Measurements from ENCODE around the gene TNNT3.

Gene TNNT3

GRCh38 chr11:1933416-1934334 lies 14.2 kb downstream of the TNNT3 start:
- no peak for TF ChIP-seq CTCF (IDR thresholded peaks at IDR 0.05; ENCODE audit: insufficient read depth, low read length, missing control alignments)
- ChIA-PET POLR2A (no interaction called here), CTCF (interaction anchor here (1.3 kb wide), 1 partner anchor 52 kb away, joined by 7 read pairs; no protein-coding TSS in a partner anchor)
- DNase-seq (ENCODE audit: low read depth, low spot score): no peak
- H3K4me3 ChIP-seq (ENCODE audit: low read depth, low read length): no peak overlapping the region

GRCh38 chr11:1934335-1935155 lies 15.0 kb downstream of the TNNT3 start:
- no peak overlapping the region for H3K4me3 ChIP-seq (ENCODE audit: low read depth, low read length)
- DNase-seq (ENCODE audit: low read depth, low spot score): no peak
- no peak for TF ChIP-seq CTCF (IDR thresholded peaks at IDR 0.05; ENCODE audit: insufficient read depth, low read length, missing control alignments)
- ChIA-PET POLR2A (no interaction called here), CTCF (interaction anchor here (1.3 kb wide), 1 partner anchor 52 kb away, joined by 7 read pairs; no protein-coding TSS in a partner anchor)

- POLR2A ChIA-PET: no interaction called here
- no peak overlapping the region for H3K4me3 ChIP-seq (ENCODE audit: low read depth, low read length)
- no peak for DNase-seq (ENCODE audit: low read depth, low spot score)
- CTCF ChIA-PET: no interaction called here
- no peak for TF ChIP-seq CTCF (IDR thresholded peaks at IDR 0.05; ENCODE audit: insufficient read depth, low read length, missing control alignments)
These were observed 15.9 kb downstream of the TNNT3 start for GRCh38 chr11:1935156-1936071.

GRCh38 chr11:1936072-1936780 lies 16.7 kb downstream of the TNNT3 start:
- no peak for DNase-seq (ENCODE audit: low read depth, low spot score)
- H3K4me3 ChIP-seq (ENCODE audit: low read depth, low read length): no peak overlapping the region
- TF ChIP-seq CTCF (IDR thresholded peaks at IDR 0.05; ENCODE audit: insufficient read depth, low read length, missing control alignments): no peak
- ChIA-PET CTCF (interaction anchor here (0.6 kb wide), 1 partner anchor 243 kb away, joined by 3 read pairs; no protein-coding TSS in a partner anchor), POLR2A (no interaction called here)

GRCh38 chr11:1936781-1937615 lies 17.5 kb downstream of the TNNT3 start:
- H3K4me3 ChIP-seq (ENCODE audit: low read depth, low read length): no peak overlapping the region
- DNase-seq (ENCODE audit: low read depth, low spot score): no peak
- TF ChIP-seq CTCF (IDR thresholded peaks at IDR 0.05; ENCODE audit: insufficient read depth, low read length, missing control alignments): no peak
- ChIA-PET POLR2A (no interaction called here), CTCF (interaction anchor here (0.9 kb wide), 1 partner anchor 17 kb away, joined by 3 read pairs; no protein-coding TSS in a partner anchor)

Data from AG04449 (cell line).